ENCODE results near the gene ERCC6L2. TPM values are rescaled to one million over a fixed set of nuclear protein-coding genes. Genes with fewer than 3 reads are reported as not detected.

The ERCC6L2 gene
- total and polyA plus RNA-seq, 2 donors (not counting 3 experiments of a cell fraction or from before 2014, with no cell fraction given), result 4.7 to 31.8 TPM

- H3K4me1 ChIP-seq (ENCODE audit: control insufficient read depth, extremely low read depth, insufficient read depth, low read length), result no peaks in the 10 kb centered on the region
- H3K79me2 ChIP-seq (ENCODE audit: control insufficient read depth, insufficient read depth, low read length), result no peaks in the 10 kb centered on the region
- no TSS peak for BruUV-seq (replicated peaks)
- H3K9ac ChIP-seq (replicated peaks; ENCODE audit: extremely low read depth, insufficient read depth, low read length), result no peak overlapping the region
- dilution Hi-C loops (cut with MboI; ENCODE audit: extremely low pct_ligation_motif_present, low sequenced_read_pairs), result no loop called here
- H3K9me3 ChIP-seq (replicated peaks; ENCODE audit: control insufficient read depth, insufficient read depth, low read length), result no peaks in the 10 kb centered on the region
- H3K36me3 ChIP-seq (ENCODE audit: control insufficient read depth in 2 of 2, extremely low read depth in 1 of 2, insufficient read depth in 2 of 2, low read length in 2 of 2), result no peaks in the 10 kb centered on the region
- no peak for TF ChIP-seq JUN (IDR thresholded peaks at IDR 0.05; ENCODE audit: borderline replicate concordance, insufficient read depth, insufficient read length, low read depth)
- H3K4me3 ChIP-seq (replicated peaks in 1 of 3; ENCODE audit: insufficient read depth in 1 of 3, low read depth in 1 of 3, low read length in 3 of 3), result no peak overlapping the region
- no peaks in the 10 kb centered on the region for H3K27me3 ChIP-seq (ENCODE audit: control insufficient read depth in 2 of 2, insufficient read depth in 2 of 2, low read length in 2 of 2)
- no peak overlapping the region for H2AFZ ChIP-seq (ENCODE audit: low read depth, low read length)
- intact Hi-C loops (cut with micrococcal nuclease), result no loop called here
- H4K20me1 ChIP-seq (replicated peaks; ENCODE audit: control insufficient read depth, extremely low read depth, insufficient read depth, low read length), result no peaks in the 10 kb centered on the region
- no peak overlapping the region for H3K4me2 ChIP-seq (ENCODE audit: insufficient read depth, low read length)
- ChIA-PET POLR2A (no interaction called here), CTCF (no interaction called here)
- no peak for DNase-seq (ENCODE audit: low read depth, low spot score)
- no peak for FAIRE-seq
- no peak overlapping the region for H3K27ac ChIP-seq (ENCODE audit: insufficient read depth, low read depth, low read length)
- no peaks in the 10 kb centered on the region for H3K9me1 ChIP-seq (replicated peaks; ENCODE audit: control insufficient read depth, extremely low read depth, insufficient read depth, low read length)
Observed at GRCh38 chr9:95992536-95992935, 117.0 kb downstream of the ERCC6L2 start.

DNA sequence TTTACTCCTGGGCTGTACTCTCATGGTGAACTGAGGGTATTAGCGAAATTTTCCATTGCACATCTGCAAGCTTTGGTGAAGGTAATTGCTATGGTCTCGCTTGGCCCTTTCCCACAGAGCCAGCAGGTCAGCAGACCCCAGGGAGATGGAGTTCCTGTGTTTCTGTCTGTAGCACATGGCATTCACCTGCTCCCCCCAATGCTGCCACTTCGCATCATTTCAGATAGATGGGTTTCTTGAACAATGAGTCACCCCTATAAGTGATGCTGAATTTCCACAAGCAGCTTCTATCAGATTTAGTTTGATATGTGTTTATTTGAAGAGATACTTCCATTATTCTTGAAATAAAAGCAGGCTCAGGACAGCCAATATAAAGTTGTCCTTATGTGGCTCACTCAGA, 117.8 kb downstream of the ERCC6L2 start:
- BruUV-seq (replicated peaks), result no TSS peak
- CTCF ChIA-PET, result no interaction called here
- POLR2A ChIA-PET, result no interaction called here
- TF ChIP-seq GATA2 (IDR thresholded peaks at IDR 0.05; ENCODE audit: insufficient read depth, insufficient read length, low read depth, low read length), result no peak
- Histone ChIP-seq H3K4me1 (ENCODE audit: control insufficient read depth, extremely low read depth, insufficient read depth, low read length) (no peaks in the 10 kb centered on the region), H3K27ac (ENCODE audit: insufficient read depth, low read depth, low read length) (no peak overlapping the region), H2AFZ (ENCODE audit: low read depth, low read length) (no peak overlapping the region), H3K9ac (replicated peaks; ENCODE audit: extremely low read depth, insufficient read depth, low read length) (no peak overlapping the region), H3K79me2 (ENCODE audit: control insufficient read depth, insufficient read depth, low read length) (no peaks in the 10 kb centered on the region), H3K4me2 (ENCODE audit: insufficient read depth, low read length) (no peak overlapping the region), H3K4me3 (replicated peaks in 1 of 3; ENCODE audit: insufficient read depth in 1 of 3, low read depth in 1 of 3, low read length in 3 of 3) (no peak overlapping the region), H3K9me1 (replicated peaks; ENCODE audit: control insufficient read depth, extremely low read depth, insufficient read depth, low read length) (no peaks in the 10 kb centered on the region), H3K9me3 (replicated peaks; ENCODE audit: control insufficient read depth, insufficient read depth, low read length) (no peaks in the 10 kb centered on the region), H3K36me3 (ENCODE audit: control insufficient read depth in 2 of 2, extremely low read depth in 1 of 2, insufficient read depth in 2 of 2, low read length in 2 of 2) (no peaks in the 10 kb centered on the region), H3K27me3 (ENCODE audit: control insufficient read depth in 2 of 2, insufficient read depth in 2 of 2, low read length in 2 of 2) (no peaks in the 10 kb centered on the region), H4K20me1 (replicated peaks; ENCODE audit: control insufficient read depth, extremely low read depth, insufficient read depth, low read length) (no peaks in the 10 kb centered on the region)
- dilution Hi-C loops (cut with MboI; ENCODE audit: extremely low pct_ligation_motif_present, low sequenced_read_pairs), result no loop called here
- intact Hi-C loops (cut with micrococcal nuclease), result no loop called here
- DNase-seq (ENCODE audit: low read depth, low spot score), result no peak
- no peak for FAIRE-seq
